Osteoblast (primary cell): ENCODE measurements around the gene RAB20. TPM values are rescaled to one million over a fixed set of nuclear protein-coding genes. Genes with fewer than 3 reads are reported as not detected.
A peak's percentile ranks its signal among the peaks of the same experiment; 100 is the strongest.

Source experiments
- DNase-seq: peaks from one replicate; pipeline ENCODE4 v3.0.0; 2011; ENCODE audit warnings: low spot score, mixed read lengths; ENCODE audit not compliant: insufficient read length; ENCODE audit errors: missing footprints
- H2AFZ ChIP-seq: 2 replicates; pipeline ENCODE4 v1.6.0; 2011; ENCODE audit warnings: mild to moderate bottlenecking, low read length
- H3K27ac ChIP-seq: 2 replicates; pipeline ENCODE4 v1.5.1; 2011; ENCODE audit warnings: mild to moderate bottlenecking, low read depth, low read length, moderate library complexity
- H3K27me3 ChIP-seq: 2 replicates; pipeline ENCODE4 v1.6.0; 2012; ENCODE audit warnings: mild to moderate bottlenecking, control low read depth, inconsistent platforms, low read length, moderate library complexity; ENCODE audit not compliant: insufficient read depth
- H3K36me3 ChIP-seq: 2 replicates; pipeline ENCODE4 v1.5.1; 2011; ENCODE audit warnings: mild to moderate bottlenecking, low read length, control low read depth, moderate library complexity; ENCODE audit not compliant: insufficient read depth
- H3K4me1 ChIP-seq: 2 replicates; pipeline ENCODE4 v1.5.1; 2011; ENCODE audit warnings: mild to moderate bottlenecking, low read length, control low read depth, moderate library complexity; ENCODE audit not compliant: insufficient read depth
- H3K4me2 ChIP-seq: 2 replicates; pipeline ENCODE4 v1.6.0; 2011; ENCODE audit warnings: mild to moderate bottlenecking, low read length; ENCODE audit not compliant: insufficient read depth
- H3K4me3 ChIP-seq: fragments of 200-600 bp; sonication (generic); 3 replicates; pipeline ENCODE4 v1.5.1; 2012; ENCODE audit warnings: mild to moderate bottlenecking, low read length, inconsistent platforms; ENCODE audit not compliant: insufficient read depth
- H3K79me2 ChIP-seq: 2 replicates; pipeline ENCODE4 v1.6.0; 2012; ENCODE audit warnings: mild to moderate bottlenecking, low read length, control low read depth, inconsistent platforms; ENCODE audit not compliant: insufficient read depth
- H3K9me3 ChIP-seq: 2 replicates; pipeline ENCODE4 v1.5.1; 2011; ENCODE audit warnings: low read depth, low read length, control low read depth
- H4K20me1 ChIP-seq: 2 replicates; pipeline ENCODE4 v1.6.0; 2012; ENCODE audit warnings: mild to moderate bottlenecking, low read length, control low read depth; ENCODE audit not compliant: insufficient read depth
- CTCF ChIP-seq: IDR thresholded peaks from 2 replicates; pipeline ENCODE4 v1.5.1; 2011; ENCODE audit warnings: mild to moderate bottlenecking, low read depth, low read length, moderate library complexity; ENCODE audit errors: extremely low read depth
- total RNA-seq: library from RNA; depleted of rRNA; stranded (reverse); fragments of >200 nt; gene quantifications from 2 replicates; pipeline ENCODE4 v1.2.3, GENCODE V29; 2012

Gene RAB20
- total RNA-seq, 1 donor: 3.6 TPM

- Histone ChIP-seq H3K27me3 (no peaks in the 10 kb centered on the region), H3K4me3 (no peak overlapping the region), H2AFZ (no peak overlapping the region), H4K20me1 (no peaks in the 10 kb centered on the region), H3K4me1 (no peaks in the 10 kb centered on the region), H3K36me3 (no peaks in the 10 kb centered on the region), H3K4me2 (peak overlapping the region; percentile 14), H3K9me3 (no peaks in the 10 kb centered on the region), H3K79me2 (no peaks in the 10 kb centered on the region), H3K27ac (peak overlapping the region; percentile 11)
- no peak for TF ChIP-seq CTCF
- peak; percentile 89 for DNase-seq
Observed at GRCh38 chr13:110528371-110528770, 33.2 kb downstream of the RAB20 start.

GRCh38 chr13:110525328-110526319 lies 35.9 kb downstream of the RAB20 start:
- Histone ChIP-seq H2AFZ (no peak overlapping the region), H3K36me3 (no peaks in the 10 kb centered on the region), H4K20me1 (no peaks in the 10 kb centered on the region), H3K4me3 (no peak overlapping the region), H3K79me2 (no peaks in the 10 kb centered on the region), H3K4me2 (no peak overlapping the region), H3K4me1 (peaks cover 8% of the 10 kb centered on the region), H3K27ac (no peak overlapping the region), H3K9me3 (no peaks in the 10 kb centered on the region), H3K27me3 (no peaks in the 10 kb centered on the region)
- no peak for TF ChIP-seq CTCF
- DNase-seq: peak; percentile 79

GRCh38 chr13:110524541-110525257 lies 36.8 kb downstream of the RAB20 start:
- DNase-seq: peak; percentile 55
- Histone ChIP-seq H3K27me3 (no peaks in the 10 kb centered on the region), H4K20me1 (no peaks in the 10 kb centered on the region), H3K79me2 (no peaks in the 10 kb centered on the region), H3K4me3 (no peak overlapping the region), H3K4me2 (no peak overlapping the region), H3K27ac (no peak overlapping the region), H3K4me1 (peaks cover 13% of the 10 kb centered on the region), H2AFZ (no peak overlapping the region), H3K9me3 (no peaks in the 10 kb centered on the region), H3K36me3 (no peaks in the 10 kb centered on the region)
- TF ChIP-seq CTCF: no peak
